ENCODE data around the gene BTRC.

The BTRC gene

DNA sequence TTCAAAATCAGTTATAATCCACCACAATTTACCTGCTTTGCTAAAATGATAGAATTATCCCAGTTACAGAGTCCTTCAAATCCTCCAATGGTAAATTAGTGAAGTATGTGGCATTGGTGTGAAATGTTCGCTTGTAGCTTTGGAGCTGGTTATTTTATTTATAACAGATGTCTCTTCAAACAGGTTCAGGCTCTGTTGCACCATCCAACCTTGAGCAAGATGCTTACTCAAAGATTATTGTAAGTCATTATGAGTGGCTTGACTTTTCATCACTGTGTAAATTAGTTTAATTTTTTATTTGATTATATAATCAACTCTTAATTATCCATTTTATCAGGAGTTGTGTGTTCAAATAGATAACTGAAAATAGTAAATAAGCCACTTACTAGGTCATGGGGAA, 99.4 kb downstream of the BTRC start:
- H3K9me3 Mint-ChIP-seq: no peaks in the 10 kb centered on the region
- no peak overlapping the region for H3K27ac Mint-ChIP-seq
- H3K4me3 Mint-ChIP-seq: no peak overlapping the region
- no peak for DNase-seq
- TF ChIP-seq, protein P1, sequence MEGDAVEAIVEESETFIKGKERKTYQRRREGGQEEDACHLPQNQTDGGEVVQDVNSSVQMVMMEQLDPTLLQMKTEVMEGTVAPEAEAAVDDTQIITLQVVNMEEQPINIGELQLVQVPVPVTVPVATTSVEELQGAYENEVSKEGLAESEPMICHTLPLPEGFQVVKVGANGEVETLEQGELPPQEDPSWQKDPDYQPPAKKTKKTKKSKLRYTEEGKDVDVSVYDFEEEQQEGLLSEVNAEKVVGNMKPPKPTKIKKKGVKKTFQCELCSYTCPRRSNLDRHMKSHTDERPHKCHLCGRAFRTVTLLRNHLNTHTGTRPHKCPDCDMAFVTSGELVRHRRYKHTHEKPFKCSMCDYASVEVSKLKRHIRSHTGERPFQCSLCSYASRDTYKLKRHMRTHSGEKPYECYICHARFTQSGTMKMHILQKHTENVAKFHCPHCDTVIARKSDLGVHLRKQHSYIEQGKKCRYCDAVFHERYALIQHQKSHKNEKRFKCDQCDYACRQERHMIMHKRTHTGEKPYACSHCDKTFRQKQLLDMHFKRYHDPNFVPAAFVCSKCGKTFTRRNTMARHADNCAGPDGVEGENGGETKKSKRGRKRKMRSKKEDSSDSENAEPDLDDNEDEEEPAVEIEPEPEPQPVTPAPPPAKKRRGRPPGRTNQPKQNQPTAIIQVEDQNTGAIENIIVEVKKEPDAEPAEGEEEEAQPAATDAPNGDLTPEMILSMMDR (IDR thresholded peaks at IDR 0.05): no peak
- H3K36me3 Mint-ChIP-seq (ENCODE audit: low read depth): no peaks in the 10 kb centered on the region
- peaks cover 13% of the 10 kb centered on the region for H3K27me3 Mint-ChIP-seq (ENCODE audit: low read depth, poor library complexity)
- H3K4me1 Mint-ChIP-seq: peaks cover 9% of the 10 kb centered on the region

DNA sequence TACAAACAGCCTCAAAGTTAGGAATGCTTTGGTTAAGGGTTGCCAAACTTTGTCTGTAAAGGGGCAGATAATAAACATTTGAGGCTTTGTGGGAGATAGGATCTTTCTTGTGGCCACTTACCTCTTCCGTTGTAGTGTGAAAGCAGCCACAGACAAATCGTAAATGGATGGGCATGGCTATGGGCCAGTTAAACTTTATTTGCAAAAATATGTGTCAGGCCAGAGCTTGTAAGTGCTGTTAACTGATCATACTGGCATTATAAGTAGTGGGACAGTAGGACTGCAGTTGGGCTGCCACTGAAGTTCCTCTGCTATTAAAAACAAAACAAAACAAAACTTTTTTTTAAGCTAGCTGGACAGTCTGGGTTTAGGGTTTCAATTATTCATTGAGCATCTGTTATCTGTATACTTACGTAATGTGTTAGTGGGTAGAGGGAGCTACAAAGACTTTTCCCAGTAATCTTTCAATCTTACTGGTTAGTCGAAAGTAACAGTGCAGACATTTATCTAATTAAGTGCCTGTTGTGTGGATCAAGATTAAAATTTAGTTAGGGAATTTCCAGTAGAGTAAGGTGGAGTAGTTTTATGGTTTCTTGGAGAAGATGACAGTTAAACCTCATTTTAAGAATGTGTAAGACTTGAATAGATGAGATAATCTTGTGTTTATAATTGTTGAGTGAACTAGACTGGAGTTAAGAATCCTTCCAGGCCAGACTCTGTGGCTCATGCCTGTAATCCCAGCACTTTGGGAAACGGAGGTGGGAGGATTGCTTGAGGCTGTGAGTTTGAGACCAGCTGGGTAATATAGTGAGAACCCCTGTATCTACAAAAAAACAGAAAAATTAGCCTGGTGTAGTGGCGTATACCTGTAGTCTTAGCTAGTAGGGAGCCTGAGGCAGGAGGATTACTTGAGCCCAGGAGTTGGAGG, 100.1 kb downstream of the BTRC start:
- Mint-ChIP-seq H3K4me3 (no peak overlapping the region), H3K9me3 (no peaks in the 10 kb centered on the region), H3K27me3 (ENCODE audit: low read depth, poor library complexity) (peaks cover 11% of the 10 kb centered on the region), H3K4me1 (peaks cover 9% of the 10 kb centered on the region), H3K36me3 (ENCODE audit: low read depth) (no peaks in the 10 kb centered on the region), H3K27ac (no peak overlapping the region)
- TF ChIP-seq, protein P1 (IDR thresholded peaks at IDR 0.05): no peak
- DNase-seq: no peak

DNA sequence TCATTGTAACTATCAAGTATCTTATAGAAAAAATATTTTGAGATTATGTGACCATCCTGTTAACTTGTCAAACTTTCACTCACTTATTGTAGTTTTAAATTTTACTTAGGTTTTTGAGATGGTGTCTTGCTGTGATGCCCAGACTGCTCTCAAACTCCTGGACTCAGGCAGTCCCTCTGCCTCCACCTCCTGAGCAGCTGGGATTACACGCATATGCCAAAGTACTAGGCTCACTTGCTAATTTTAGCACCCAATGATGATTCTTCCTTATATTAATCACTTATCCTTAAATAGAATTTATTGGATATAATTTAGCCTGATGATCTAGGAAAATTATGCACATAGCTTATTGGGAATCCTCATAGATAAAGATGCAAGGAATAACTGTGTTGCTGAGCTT, 104.9 kb downstream of the BTRC start:
- H3K27ac Mint-ChIP-seq: no peak overlapping the region
- H3K9me3 Mint-ChIP-seq: no peaks in the 10 kb centered on the region
- no peak for DNase-seq
- peaks cover 4% of the 10 kb centered on the region for H3K27me3 Mint-ChIP-seq (ENCODE audit: low read depth, poor library complexity)
- H3K36me3 Mint-ChIP-seq (ENCODE audit: low read depth): no peaks in the 10 kb centered on the region
- no peak overlapping the region for H3K4me3 Mint-ChIP-seq
- H3K4me1 Mint-ChIP-seq: peaks cover 1% of the 10 kb centered on the region
- TF ChIP-seq, protein P1 (IDR thresholded peaks at IDR 0.05): no peak

DNA sequence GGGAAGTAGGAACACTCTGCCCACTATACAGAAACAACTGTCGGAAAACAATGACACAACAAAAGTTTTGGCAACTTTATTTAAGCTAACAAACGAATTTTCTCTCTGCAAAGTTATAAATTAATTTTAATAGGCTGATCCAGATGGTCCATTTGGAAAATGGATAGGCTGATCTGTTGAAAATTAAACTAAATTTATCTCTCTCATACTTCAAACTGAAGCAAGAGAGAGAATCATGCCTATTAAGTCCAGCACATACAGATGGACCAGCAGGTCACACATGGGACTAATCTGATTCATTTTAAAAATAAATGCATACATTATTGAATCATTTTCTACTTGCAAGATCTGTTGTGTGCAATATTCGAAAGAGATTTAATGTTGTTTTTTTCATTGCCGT, 110.1 kb downstream of the BTRC start:
- H3K27ac Mint-ChIP-seq: no peak overlapping the region
- peaks cover 36% of the 10 kb centered on the region for H3K4me1 Mint-ChIP-seq
- H3K9me3 Mint-ChIP-seq: no peaks in the 10 kb centered on the region
- no peaks in the 10 kb centered on the region for H3K36me3 Mint-ChIP-seq (ENCODE audit: low read depth)
- TF ChIP-seq, protein P1 (IDR thresholded peaks at IDR 0.05): no peak
- no peak for DNase-seq
- no peaks in the 10 kb centered on the region for H3K27me3 Mint-ChIP-seq (ENCODE audit: low read depth, poor library complexity)
- H3K4me3 Mint-ChIP-seq: no peak overlapping the region

GRCh38 chr10:101464599-101464998, 110.6 kb downstream of the BTRC start:
- H3K27ac Mint-ChIP-seq: no peak overlapping the region
- TF ChIP-seq, protein P1 (IDR thresholded peaks at IDR 0.05): no peak
- no peak for DNase-seq
- H3K9me3 Mint-ChIP-seq: no peaks in the 10 kb centered on the region
- H3K27me3 Mint-ChIP-seq (ENCODE audit: low read depth, poor library complexity): no peaks in the 10 kb centered on the region
- no peaks in the 10 kb centered on the region for H3K36me3 Mint-ChIP-seq (ENCODE audit: low read depth)
- peaks cover 36% of the 10 kb centered on the region for H3K4me1 Mint-ChIP-seq
- H3K4me3 Mint-ChIP-seq: no peak overlapping the region
